SW480 (cell line): ENCODE results near the gene RIT1.
"Not testable (repeated sequence)": the region's sequence is repeated elsewhere in the genome, so short reads cannot be mapped to it uniquely, and the experiment has no call there.

Experiments used
- DNase-seq: peaks from one replicate; pipeline ENCODE4 v3.0.0-alpha.2; 2016; ENCODE audit warnings: low spot score

Gene RIT1

DNA sequence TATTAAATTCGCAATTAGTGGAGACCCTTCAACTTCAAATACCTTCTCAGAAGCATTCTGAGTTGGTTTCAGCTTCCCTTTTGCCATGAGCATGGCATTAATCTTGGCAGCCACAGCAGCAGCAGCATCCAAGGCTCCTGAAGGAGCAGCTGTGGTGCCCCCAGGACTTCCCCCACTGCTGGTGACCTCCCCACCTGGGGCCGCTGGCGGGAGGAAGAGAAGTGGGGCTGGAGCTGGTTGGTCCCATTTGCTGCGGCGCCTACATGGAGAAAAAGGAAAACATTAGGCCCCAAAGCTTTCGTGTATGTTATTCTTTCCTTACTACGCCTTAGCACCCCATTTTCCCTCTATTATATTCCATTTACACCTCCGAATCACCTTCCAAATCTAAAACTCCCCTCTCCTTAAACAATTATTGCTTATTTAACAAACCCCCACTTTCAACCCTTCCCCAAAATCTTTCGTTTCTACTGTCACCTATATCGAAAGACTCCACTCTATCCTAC lies 22.5 kb upstream of the RIT1 start:
- DNase-seq: no peak

DNA sequence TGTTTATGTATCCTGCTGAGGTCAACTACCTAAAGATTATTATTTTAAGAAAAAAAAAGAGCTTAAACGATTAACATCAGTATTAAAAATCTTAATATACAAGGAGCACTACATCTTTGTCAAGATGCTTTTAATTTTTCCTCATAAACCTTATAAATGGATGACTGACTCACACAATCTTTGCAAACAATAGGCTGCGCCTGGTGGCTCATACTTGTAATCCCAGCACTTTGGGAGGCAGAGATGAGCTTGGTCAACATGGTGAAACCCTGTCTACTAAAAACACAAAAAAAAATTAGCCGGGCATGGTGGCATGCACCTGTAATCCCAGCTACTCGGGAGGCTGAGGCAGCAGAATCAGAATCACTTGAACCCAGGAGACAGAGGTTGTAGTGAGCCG lies 21.3 kb upstream of the RIT1 start:
- no peak for DNase-seq

DNA sequence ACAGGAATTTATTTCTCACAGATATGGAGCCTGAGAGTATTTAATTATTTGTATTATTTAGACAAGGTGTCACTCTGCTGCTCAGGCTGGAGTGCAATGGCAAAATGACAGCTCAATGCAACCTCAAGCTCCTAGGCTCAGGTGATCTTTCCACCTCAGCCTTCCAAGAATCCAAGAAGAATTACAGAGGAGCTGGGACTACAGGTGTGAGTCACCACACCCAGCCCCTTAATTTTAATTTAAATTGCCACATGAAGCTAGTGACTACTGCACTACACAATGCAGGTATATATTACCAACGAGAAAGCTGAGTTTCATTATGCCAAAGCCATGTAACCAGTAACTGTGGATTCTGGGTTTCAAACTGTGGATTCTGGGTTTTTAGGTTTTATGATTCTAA lies 20.9 kb upstream of the RIT1 start:
- DNase-seq: no peak

- DNase-seq: peak; percentile 34
These were observed 20.3 kb upstream of the RIT1 start for GRCh38 chr1:155931332-155932038.

GRCh38 chr1:155930725-155931124 lies 19.6 kb upstream of the RIT1 start:
- DNase-seq: not testable (repeated sequence)

GRCh38 chr1:155929057-155929456 lies 17.9 kb upstream of the RIT1 start:
- no peak for DNase-seq

- DNase-seq: no peak
These were observed 14.4 kb upstream of the RIT1 start for GRCh38 chr1:155925506-155925905.

DNA sequence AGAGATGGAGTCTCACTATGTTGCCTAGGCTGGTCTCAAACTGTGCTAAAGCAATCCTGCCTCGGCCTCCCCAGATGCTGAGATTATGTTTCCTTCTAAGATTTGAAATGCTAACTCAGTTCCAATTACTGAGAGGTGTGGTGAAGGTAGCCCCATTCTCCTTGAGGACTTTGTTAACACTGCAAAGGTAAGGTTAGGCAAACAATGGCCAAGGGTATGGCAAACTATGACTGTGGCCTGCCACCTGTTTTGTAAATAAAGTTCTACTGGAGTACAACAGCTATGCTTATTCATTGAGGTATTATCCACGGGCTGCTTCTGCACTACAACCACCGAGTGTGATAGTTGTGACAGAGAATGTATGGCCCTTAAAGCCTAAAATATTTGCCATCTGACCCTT lies 9.6 kb upstream of the RIT1 start:
- no peak for DNase-seq

DNA sequence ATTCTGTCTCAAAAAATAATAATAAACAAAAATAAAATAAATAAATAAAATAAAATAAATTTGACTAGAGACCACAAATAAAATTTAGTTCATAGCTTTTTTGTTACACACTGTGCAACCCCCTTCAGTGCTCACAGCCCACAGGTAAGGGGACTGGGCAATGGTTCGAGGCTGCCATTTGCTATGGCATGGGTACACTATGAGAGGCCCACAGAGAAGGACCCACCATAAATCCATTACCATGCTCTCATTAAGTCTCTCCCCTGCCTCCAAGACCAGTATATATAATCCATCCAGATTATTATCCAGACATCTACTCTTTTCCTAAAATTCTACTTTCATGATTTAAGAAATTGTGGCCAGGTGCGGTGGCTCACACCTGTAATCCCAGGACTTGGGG lies 8.7 kb upstream of the RIT1 start:
- no peak for DNase-seq

DNA sequence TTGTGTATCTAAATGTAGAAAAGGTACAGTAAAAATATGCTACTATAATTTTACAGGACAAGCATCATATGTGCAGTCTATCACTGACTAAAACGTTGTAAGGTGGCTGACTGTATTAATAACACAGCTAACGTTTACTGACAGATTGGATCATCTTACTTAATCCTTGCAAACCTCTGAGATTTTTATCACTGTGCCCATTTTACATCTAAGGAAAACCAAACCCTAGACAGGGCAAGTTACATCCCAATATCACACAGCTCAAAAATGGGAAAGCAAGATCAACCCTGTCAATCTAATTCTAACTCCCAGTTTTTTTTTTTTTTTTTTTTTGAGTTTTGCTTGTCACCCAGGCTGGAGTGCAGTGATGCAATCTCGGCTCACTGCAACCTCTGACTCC lies 7.5 kb upstream of the RIT1 start:
- DNase-seq: no peak

- DNase-seq: no peak
These were observed 3.0 kb upstream of the RIT1 start for GRCh38 chr1:155913969-155914757.

DNA sequence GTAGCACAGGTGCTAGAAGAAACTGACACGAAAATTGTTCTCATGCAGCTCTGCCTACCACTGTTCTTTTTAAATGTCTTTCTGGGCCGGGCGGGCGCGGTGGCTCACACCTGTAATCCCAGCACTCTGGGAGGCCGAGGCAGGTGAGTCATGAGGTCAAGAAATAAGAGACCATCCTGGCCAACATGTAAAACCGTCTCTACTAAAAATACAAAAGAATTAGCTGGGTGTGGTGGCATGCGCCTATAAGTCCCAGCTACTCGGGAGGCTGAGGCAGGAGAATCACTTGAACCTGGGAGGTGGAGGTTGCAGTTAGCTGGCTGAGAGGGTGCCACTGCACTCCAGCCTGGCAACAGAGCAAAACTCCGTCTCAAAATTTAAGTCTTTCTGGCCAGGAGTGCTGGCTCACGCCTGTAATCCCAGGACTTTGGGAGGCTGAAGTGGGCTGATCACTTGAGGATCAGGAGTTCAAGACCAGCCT lies 947 bp upstream of the RIT1 start:
- peak; percentile 17 for DNase-seq

- peak; percentile 46 for DNase-seq
These were observed 478 bp downstream of the RIT1 start for GRCh38 chr1:155910621-155911121.

DNA sequence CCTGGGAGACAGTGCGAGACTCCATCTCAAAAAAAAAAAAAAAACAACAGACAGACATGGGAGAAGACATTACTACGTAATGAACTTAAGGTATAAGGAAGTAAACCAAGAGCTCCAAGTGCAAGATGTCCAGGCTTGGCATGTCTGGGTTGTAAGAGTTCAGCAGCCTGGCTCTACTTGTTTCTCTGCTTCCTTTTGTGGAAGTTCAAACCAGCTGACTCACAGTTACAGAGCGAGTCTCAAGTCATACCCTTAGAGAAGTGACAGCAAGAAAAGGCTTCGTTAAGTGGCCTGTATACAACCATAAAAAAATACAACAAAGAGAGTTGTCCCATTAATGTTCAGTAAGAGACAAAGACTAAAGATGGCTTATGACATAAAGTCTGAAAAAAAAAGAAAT lies 1.3 kb downstream of the RIT1 start:
- DNase-seq: no peak

DNA sequence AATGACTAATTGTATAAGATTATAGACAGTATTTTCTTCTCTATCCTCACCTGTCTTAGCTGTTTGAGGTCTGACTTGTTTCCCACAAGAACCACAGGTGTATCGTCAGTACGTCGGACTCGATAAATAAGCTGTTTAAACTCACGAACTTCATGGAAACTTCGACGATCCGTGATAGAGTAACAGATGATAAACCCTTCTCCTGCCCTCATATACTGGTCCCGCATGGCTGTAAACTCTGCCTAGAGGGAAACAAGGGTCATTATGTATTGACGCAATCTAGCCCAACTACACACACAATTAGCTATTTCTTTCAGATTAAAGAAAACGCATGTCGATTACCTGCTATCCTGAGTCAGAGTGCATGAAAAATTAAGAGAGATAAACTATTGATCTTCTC lies 6.9 kb downstream of the RIT1 start:
- DNase-seq: no peak

DNA sequence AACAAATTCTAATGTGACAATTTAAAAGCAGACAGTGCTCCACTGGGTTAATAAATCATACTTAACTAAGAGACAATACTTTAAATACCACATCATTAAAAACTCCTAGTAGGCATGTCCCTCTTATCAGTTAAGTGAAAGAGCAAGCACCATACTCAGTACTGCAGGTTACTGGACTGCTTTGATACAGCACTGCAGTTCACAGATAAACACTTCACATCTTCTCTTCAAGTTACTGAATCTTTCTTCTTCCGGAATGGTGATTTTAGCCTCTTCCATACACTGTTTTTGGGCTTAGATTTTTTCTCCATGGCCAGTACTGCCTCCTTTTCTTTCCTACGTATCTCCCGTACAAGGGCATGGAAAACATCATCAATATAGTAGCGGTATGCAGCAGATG lies 11.0 kb downstream of the RIT1 start:
- DNase-seq: no peak

DNA sequence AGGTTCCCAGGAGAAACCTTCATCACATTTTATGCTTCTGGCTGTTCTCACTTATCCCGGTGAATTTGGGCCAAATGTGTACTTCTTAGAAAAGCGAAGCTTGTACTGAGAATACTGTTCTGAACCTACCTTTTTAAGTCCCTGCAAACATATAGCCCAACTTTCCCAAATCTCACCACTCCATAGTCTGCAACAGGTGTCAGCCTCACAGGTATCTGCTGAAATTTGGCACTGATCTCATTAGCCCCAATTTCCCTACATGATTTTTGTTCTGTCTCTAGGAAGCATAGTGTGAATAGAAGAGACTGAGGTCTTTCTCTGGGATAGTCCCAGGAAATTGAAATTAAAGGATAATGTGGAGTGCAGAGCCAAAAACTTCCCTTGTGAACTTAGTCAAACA lies 11.5 kb downstream of the RIT1 start:
- DNase-seq: no peak

GRCh38 chr1:155898888-155899287 lies 12.3 kb downstream of the RIT1 start:
- no peak for DNase-seq

DNA sequence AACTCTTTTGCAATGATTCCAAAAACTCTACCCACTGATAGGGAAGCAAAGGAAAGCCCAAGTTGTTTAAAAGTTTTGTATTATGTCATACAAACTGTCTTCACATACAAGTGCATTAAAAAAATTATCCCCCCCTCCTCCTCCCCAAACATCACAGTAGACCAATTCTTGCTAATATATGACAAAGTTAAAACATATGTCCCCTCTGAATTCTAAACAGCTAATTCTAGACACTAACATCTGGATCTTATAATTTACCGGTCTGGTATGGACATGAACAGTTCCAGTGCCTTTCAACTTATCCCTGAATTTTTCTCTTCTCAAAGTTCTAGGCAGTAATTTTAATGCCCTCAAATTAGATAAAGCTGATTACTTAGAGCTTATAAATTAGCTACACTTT lies 13.4 kb downstream of the RIT1 start:
- no peak for DNase-seq

DNA sequence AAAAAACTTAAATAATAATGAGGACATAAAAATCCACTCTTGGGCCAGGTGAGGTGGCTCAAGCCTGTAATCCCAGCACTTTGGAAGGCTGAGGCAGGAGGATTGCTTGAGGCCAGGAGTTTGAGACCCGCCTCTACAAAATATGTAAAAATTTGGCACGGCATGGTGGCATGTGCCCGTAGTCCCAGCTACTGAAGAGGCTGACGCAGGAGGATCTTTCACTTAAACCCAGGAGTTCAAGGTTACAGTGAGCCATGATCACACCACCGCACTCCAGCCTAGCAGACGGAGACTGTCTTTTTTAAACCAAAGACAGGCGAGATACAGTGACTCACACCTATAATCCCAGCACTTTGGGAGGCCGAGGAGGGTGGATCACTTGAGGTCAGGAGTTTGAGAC lies 14.7 kb downstream of the RIT1 start:
- DNase-seq: not testable (repeated sequence)

- not testable (repeated sequence) for DNase-seq
These were observed 15.5 kb downstream of the RIT1 start for GRCh38 chr1:155895617-155896016.

- peak; percentile 53 for DNase-seq
These were observed 17.6 kb downstream of the RIT1 start for GRCh38 chr1:155893389-155894142.
